Measurements from ENCODE around the gene WHRN.

WHRN gene

DNA sequence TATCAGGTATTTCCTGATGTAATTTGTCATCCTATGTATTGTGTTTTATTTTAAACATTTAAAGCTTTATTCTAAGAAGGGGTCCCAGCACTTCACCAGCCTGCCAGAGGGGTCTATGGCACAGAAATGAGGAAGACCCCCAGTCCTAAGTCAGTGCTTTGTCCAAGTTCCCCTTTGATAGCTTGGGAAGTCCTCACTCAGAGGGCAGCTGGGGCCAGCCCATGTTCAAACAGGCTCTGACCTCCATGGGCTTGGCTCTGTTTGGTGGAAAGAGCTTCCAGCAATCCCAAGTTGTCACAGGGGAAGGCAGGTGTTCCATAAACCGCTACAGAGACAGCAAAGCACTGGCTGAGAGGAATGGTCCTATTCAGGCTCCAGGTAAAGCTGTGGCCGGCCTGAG, 90.9 kb downstream of the WHRN start:
- no peak for DNase-seq

DNA sequence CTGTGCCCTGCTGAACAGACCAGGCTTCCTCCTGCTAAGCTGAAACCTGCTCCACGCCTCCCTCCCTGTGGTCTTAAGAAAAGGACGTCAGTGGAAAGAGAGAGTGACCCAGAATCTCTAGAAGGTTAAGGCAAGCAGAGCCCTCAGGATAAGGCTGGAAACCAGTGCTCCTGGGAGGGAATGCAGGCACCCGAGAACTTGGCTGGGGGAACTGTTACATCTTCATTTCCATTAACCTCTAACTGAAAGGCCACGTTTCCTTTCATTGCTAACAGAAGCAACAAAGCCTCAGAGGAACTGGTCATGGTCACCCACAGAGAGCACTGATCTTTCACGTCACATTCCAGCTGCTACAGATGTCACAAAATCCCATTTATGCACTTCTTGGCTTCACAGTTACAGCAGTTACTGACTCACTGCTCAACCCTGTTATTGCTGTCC, 91.4 kb downstream of the WHRN start:
- peak; percentile 68 for DNase-seq

DNA sequence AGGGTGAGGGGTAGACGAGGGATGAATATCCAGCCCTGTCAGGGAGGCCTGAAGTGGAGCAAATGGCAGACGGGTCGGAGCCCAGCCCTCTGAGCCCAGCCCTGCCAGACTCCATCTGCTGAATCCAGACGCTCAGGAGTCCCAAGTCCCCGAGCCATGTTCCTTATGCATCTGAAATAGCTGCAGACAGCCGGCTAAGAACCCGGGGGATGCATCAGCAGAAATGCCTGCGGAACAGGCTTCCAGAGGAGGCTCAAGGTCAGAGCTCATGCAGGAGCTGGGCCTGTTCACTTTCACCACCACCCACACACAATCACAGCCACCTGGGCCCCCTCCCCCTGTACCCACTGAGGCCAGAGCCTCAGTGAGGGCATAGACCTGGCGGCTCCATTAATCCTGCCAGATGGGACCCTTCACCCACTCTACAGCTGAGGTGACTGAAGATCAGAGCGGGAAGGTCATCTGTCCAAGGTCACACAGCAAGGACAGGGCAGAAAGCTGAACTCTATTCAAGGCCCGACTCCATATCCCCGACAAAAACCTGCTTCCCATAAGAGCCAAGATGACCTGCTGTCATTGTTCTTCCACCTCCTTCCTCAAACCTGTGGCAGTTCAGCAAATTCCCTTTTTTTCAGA, 93.1 kb downstream of the WHRN start:
- no peak for DNase-seq

DNA sequence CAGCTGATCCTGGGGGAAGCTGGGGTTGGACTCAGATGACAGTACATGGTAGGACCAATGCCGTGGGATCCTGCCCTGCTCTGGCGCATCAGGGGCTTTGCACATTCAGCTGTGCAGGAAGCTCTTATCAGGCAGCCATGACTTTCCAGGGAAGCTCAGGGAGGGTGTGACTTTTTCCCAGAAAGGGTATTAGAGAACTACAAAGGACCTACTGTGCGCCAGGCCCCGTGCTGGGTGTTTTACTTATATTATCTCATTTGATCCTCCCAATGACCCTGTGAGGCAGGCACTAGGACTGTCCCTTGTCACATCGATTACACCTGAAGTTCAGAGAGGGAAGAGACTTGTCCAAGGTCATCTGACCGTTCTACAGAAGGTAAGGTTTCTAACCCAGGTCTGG, 93.8 kb downstream of the WHRN start:
- no peak for DNase-seq

GRCh38 chr9:114410910-114411309, 94.4 kb downstream of the WHRN start:
- DNase-seq, result no peak

DNA sequence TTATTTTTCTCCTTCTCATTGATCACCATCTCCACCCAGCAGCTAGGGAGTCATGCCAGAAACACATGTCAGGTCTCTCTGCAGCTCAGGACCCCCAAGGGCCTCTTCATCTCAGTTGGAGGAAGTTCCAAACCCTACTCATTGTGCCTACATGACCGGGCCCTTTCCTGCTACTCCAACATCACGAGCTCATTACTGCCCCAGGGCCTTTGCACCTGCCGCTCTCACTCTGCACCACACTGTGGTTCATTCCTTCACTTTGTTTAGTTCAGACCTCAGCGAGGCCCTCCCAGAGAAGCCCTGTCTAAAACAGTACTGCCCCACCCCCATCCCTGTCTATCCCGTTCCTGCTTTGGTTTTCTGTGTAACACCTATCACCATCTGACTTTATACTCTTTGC, 95.4 kb downstream of the WHRN start:
- DNase-seq, result no peak

GRCh38 chr9:114409103-114409780, 96.0 kb downstream of the WHRN start:
- DNase-seq, result no peak

DNA sequence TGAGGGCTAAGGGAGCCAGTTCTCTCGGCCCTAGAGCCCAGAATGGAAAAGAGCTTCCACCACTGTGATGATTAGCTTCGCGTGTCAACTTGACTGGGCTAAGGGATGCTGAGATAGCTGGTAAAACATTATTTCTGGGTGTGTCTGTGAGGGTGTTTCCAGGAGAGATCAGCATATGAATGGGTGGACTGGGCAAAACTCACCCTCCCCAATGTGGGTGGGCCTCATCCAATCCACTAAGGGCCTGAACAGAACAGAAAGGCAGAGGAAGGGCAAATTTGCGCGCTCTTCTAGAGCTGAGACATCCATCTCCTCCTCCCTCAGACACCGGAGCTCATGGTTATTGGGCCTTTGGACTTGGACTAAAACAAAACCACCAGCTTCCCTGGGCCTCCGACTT, 96.6 kb downstream of the WHRN start:
- no peak for DNase-seq

- no peak for DNase-seq
Observed at GRCh38 chr9:114407889-114408288, 97.4 kb downstream of the WHRN start.

DNA sequence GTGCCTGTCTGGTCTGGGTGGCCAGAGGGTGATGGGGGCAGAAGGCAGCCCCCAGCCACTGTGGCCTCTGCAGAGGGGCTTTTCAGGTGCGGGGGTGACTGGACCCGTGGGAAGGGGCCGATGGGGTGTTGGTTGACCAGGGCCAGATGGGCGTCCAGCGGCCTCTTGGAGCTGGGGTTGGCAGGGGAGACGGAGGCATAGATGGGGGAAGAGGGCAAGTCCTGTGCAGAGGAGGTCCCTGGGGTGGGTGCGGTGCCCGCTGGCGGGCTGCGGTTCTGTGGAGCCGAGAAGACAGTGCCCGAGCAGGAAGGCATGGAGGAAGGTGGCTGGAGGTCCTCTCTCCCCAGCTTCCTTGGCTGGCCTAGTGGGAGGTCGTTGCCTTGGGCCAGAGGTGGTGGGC, 98.8 kb downstream of the WHRN start:
- DNase-seq, result no peak

GRCh38 chr9:114405294-114406034, 99.8 kb downstream of the WHRN start:
- peak; percentile 77 for DNase-seq

DNA sequence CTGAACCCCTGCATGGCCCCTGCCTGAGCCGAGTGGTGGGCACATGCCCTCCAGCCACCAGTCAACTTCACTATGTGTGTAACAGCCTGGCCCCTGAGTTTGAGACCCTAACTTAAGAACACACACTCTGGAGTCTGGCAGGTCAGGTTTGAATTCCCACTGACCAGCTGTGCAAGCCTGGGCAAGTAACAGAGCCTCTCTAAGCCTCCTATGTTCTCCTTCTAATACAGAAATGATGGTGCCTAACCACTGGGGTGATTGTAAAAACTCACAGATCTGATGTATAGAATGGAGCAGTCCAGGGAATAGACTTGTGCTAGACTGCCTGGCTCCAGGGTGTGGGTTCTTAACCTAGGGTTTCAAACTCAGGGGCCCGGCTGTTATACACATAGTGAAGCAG, 100.7 kb downstream of the WHRN start:
- DNase-seq, result no peak

DNA sequence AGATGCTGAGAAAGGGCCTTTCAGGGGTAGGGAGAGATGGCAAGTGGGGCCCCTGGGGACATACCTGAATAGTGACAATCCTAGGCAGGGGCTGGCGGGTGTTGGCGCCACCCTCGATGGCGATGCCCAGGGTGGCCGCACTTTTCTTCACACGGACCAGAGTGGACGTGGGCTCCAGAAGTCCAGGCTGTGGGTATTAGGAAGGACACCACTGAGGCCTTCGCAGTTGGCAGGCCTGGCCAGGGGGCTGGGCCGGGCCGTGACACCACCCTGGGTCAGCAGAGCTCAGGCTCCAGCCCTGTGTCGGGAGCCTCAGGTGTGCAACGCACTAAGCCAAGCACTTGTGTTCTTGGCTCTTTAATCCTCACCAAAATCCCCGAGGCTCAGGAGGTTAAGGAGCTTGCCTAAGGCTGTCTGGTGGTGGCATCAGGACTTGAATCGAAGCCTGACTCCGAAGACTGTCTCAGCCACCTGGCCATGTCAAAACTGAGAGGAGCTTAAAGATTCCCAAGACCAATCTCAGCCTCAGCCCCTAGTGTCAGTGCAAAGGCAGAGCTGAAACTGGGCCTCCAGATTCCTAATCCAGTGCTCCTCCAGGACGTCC, 102.0 kb downstream of the WHRN start:
- no peak for DNase-seq

GRCh38 chr9:114401344-114401743, 103.9 kb downstream of the WHRN start:
- DNase-seq, result no peak

DNA sequence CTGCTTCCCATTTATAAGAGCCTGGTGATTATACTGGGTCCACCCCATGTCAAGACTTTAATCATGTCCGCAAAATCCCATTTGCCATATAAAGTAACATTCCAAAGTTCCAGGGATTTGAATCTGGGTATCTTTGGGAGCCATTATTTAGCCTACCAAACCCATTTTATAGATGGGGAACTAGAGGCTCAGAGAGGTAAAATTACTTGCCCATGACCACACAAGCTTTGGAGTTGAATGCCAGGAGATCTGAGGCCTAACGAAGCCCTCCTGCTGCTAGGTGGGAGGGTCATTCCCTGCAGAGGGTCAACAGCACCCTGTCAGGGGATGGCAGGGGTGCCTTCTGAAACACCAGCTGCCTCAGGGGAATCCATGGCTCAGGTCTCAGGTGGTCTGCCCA, 104.5 kb downstream of the WHRN start:
- DNase-seq, result no peak

DNA sequence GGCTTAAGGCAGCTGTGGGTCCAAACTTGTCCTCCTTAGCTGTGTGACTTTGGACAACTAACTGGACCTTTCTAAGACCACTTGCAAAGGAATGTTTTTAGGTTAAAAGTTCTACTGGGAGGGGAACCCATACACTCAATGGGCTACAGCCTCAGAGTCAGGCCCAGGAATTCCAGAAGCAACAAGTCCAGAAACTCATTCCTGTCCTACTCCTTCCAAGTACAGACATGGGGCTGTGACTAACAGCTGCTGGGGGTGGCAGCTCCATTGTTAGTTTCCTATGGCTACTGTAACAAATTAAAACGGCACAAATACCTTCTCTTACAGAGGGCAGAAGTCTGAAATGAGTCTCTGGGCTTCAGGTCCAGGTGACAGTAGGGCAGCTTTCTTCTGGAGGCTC, 105.1 kb downstream of the WHRN start:
- DNase-seq, result no peak

GRCh38 chr9:114399381-114399780, 105.9 kb downstream of the WHRN start:
- no peak for DNase-seq

DNA sequence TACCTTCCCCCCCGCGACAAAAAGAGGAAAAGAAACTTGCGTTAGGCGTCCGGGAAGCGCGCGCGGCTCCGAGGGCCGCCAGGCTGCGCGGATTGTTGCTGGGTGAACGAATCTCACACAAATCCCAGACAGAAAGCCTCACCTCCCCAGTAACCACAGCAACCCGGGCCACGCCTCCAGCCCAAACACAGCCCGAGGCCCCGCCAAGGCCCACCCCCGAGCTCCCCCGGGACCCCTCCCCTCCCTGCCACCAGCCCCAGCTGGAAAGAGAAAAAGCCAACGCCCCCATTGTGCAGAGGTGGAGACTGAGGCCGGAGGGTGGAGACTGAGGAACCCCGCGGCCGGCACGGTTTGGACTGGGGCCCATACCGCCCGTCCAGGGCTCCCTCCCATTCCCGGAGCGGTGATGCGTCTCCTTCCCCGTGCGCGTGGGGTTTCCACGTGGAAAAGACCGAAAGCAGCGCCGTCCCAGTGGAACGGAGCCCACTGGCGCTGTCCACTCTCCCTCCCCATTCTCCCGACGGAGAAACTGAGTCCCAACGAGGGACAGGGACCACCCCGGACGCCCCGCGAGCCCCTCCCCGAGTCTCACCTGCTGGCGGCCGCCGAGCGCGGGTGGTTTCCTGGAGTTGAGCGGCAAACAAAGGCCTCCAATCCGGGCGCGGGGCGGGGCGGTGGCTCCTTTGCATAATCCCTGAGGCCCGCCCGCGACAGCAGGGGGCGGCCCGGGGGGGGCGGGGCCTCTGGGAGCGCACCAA, 107.2 kb downstream of the WHRN start:
- DNase-seq, result peak; percentile 95

DNA sequence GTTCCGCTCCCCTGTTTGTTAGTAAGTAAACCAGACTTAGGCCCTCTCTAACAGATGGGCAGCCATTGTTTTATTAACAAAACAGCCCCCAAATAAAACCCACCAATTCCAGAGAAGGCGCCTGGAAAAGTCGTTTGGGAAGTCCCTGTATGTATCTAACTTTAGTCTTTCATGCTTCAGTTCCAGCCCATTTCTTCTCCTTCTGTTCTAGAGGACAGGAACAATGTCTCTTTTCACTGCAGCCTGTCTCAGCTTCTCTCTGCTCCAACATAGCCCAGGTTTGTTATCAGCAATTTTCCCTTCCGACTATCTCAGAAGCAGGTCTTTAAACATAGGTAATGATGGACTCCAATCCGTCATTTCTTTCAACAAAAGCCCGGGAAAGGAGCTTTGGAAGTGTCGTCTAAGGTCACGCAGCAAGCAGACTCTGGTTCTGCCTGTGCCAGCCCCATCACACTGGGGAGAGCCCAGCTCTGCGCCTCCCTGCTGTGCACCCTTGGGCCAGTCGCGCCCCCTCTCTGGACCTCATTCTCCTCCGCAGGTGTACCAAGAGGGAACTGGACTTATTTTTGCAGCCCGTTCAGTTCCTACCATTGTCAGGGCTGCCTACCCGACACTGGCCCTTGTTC, 107.9 kb downstream of the WHRN start:
- no peak for DNase-seq

GRCh38 chr9:114396558-114397218, 108.6 kb downstream of the WHRN start:
- peak; percentile 94 for DNase-seq

DNA sequence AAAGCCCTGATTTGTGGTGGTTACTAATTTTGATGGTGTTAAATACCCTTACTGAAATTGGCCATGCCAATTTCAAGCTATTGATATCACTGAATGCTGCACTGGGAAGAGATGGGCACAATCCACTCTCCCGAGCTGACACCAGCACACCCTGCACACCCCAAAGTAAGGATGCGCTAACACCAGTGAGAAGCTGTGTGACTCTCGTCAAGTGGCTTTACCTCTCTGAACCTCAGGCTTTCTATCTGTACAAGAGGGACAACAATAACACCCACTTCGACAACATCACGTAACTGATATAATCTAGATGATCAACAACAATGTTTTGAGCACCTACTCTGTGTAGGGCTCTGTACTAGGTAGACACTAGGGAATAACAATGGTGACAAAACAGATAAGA, 109.5 kb downstream of the WHRN start:
- no peak for DNase-seq

GRCh38 chr9:114395334-114395617, 110.0 kb downstream of the WHRN start:
- DNase-seq, result no peak
